Mucosa of rectum (tissue), 2 donors: ENCODE results near the gene TNNC2.
A peak's percentile ranks its signal among the peaks of the same experiment; 100 is the strongest.

Experiments used
- H3K27ac ChIP-seq, 2 donors: one replicate each; pipeline ENCODE4 v1.7.0; 2013; ENCODE audit warnings: inconsistent platforms in 2 of 2, low read depth in 2 of 2, low read length in 2 of 2
- H3K27me3 ChIP-seq, 2 donors: one replicate each; pipeline ENCODE4 v1.7.0; 2013; ENCODE audit warnings: low read length in 2 of 2; ENCODE audit not compliant: control insufficient read depth in 2 of 2, insufficient read depth in 2 of 2
- H3K36me3 ChIP-seq, 2 donors: one replicate each; pipeline ENCODE4 v1.7.0; 2013; ENCODE audit warnings: low read length in 2 of 2; ENCODE audit not compliant: control insufficient read depth in 2 of 2, insufficient read depth in 2 of 2
- H3K4me1 ChIP-seq, 2 donors: one replicate each; pipeline ENCODE4 v1.7.0; 2013; ENCODE audit warnings: low read length in 2 of 2, mild to moderate bottlenecking in 1 of 2; ENCODE audit not compliant: control insufficient read depth in 2 of 2, insufficient read depth in 2 of 2
- H3K4me3 ChIP-seq, 2 donors: one replicate each; pipeline ENCODE4 v1.7.0; 2013; ENCODE audit warnings: low read length in 2 of 2
- H3K9ac ChIP-seq, 2 donors: one replicate each; pipeline ENCODE4 v1.7.0; 2013; ENCODE audit warnings: low read length in 2 of 2, low read depth in 1 of 2, mild to moderate bottlenecking in 1 of 2
- H3K9me3 ChIP-seq, 2 donors: one replicate each; pipeline ENCODE4 v1.7.0; 2013; ENCODE audit warnings: low read length in 2 of 2; ENCODE audit not compliant: control insufficient read depth in 2 of 2
- donor health status: healthy.
- donor health status: Normal muscosa, but diverticular disease.

TNNC2 gene

GRCh38 chr20:45850238-45850637 is 23.1 kb upstream of the TNNC2 start:
- peaks cover 32 to 41% of the 10 kb centered on the region in 2 donors for H3K36me3 ChIP-seq
- no peaks in the 10 kb centered on the region for H3K9me3 ChIP-seq
- no peak overlapping the region for H3K27ac ChIP-seq
- H3K9ac ChIP-seq, result no peak overlapping the region
- H3K4me3 ChIP-seq, result no peak overlapping the region
- peaks cover 6% of the 10 kb centered on the region in 2 donors for H3K4me1 ChIP-seq
- no peaks in the 10 kb centered on the region for H3K27me3 ChIP-seq

- no peaks in the 10 kb centered on the region for H3K9me3 ChIP-seq
- H3K9ac ChIP-seq, result no peak overlapping the region
- H3K27ac ChIP-seq, result no peak overlapping the region
- no peak overlapping the region for H3K4me3 ChIP-seq
- no peaks in the 10 kb centered on the region for H3K27me3 ChIP-seq
- H3K36me3 ChIP-seq, result peaks cover 41 to 43% of the 10 kb centered on the region in 2 donors
- H3K4me1 ChIP-seq, result no peaks in the 10 kb centered on the region
These were observed 22.0 kb upstream of the TNNC2 start for GRCh38 chr20:45848969-45849582.

- Histone ChIP-seq H3K4me1 (no peaks in the 10 kb centered on the region), H3K36me3 (peaks cover 46 to 50% of the 10 kb centered on the region in 2 donors), H3K9me3 (no peaks in the 10 kb centered on the region), H3K27ac (no peak overlapping the region), H3K4me3 (no peak overlapping the region), H3K27me3 (no peaks in the 10 kb centered on the region), H3K9ac (no peak overlapping the region)
These were observed 21.3 kb upstream of the TNNC2 start for GRCh38 chr20:45848421-45848820.

GRCh38 chr20:45845452-45845851 is 18.3 kb upstream of the TNNC2 start:
- no peak overlapping the region for H3K4me3 ChIP-seq
- peaks cover 51 to 63% of the 10 kb centered on the region in 2 donors for H3K36me3 ChIP-seq
- no peak overlapping the region for H3K27ac ChIP-seq
- no peaks in the 10 kb centered on the region for H3K9me3 ChIP-seq
- no peak overlapping the region for H3K9ac ChIP-seq
- H3K27me3 ChIP-seq, result no peaks in the 10 kb centered on the region
- H3K4me1 ChIP-seq, result no peaks in the 10 kb centered on the region

- no peak overlapping the region for H3K9ac ChIP-seq
- peaks cover 43 to 64% of the 10 kb centered on the region in 2 donors for H3K36me3 ChIP-seq
- no peaks in the 10 kb centered on the region for H3K27me3 ChIP-seq
- H3K27ac ChIP-seq, result no peak overlapping the region
- H3K9me3 ChIP-seq, result no peaks in the 10 kb centered on the region
- H3K4me1 ChIP-seq, result no peaks in the 10 kb centered on the region
- no peak overlapping the region for H3K4me3 ChIP-seq
These were observed 16.4 kb upstream of the TNNC2 start for GRCh38 chr20:45843506-45843905.

- Histone ChIP-seq H3K9me3 (no peaks in the 10 kb centered on the region), H3K4me1 (no peaks in the 10 kb centered on the region), H3K36me3 (peaks cover 39 to 61% of the 10 kb centered on the region in 2 donors), H3K4me3 (no peak overlapping the region), H3K27ac (peak overlapping the region; percentile 1 to 9), H3K27me3 (no peaks in the 10 kb centered on the region), H3K9ac (no peak overlapping the region)
These were observed 15.2 kb upstream of the TNNC2 start for GRCh38 chr20:45842169-45842812.

GRCh38 chr20:45841407-45842129 is 14.5 kb upstream of the TNNC2 start:
- Histone ChIP-seq H3K9me3 (no peaks in the 10 kb centered on the region), H3K9ac (no peak overlapping the region), H3K4me1 (no peaks in the 10 kb centered on the region), H3K27ac (peak overlapping the region in 1 of 2 donors; percentile 9), H3K27me3 (no peaks in the 10 kb centered on the region), H3K36me3 (peaks cover 42 to 57% of the 10 kb centered on the region in 2 donors), H3K4me3 (no peak overlapping the region)

- peaks cover 0 to under 1% of the 10 kb centered on the region in 2 donors for H3K4me1 ChIP-seq
- H3K9me3 ChIP-seq, result no peaks in the 10 kb centered on the region
- no peak overlapping the region for H3K27ac ChIP-seq
- no peak overlapping the region for H3K4me3 ChIP-seq
- no peaks in the 10 kb centered on the region for H3K27me3 ChIP-seq
- H3K36me3 ChIP-seq, result peaks cover 36 to 52% of the 10 kb centered on the region in 2 donors
- no peak overlapping the region for H3K9ac ChIP-seq
These were observed 13.6 kb upstream of the TNNC2 start for GRCh38 chr20:45840700-45841198.

GRCh38 chr20:45836841-45837240 is 9.7 kb upstream of the TNNC2 start:
- H3K9ac ChIP-seq, result no peak overlapping the region
- no peaks in the 10 kb centered on the region for H3K27me3 ChIP-seq
- no peak overlapping the region for H3K4me3 ChIP-seq
- H3K4me1 ChIP-seq, result peaks cover 15 to 22% of the 10 kb centered on the region in 2 donors
- H3K36me3 ChIP-seq, result peaks cover 11 to 21% of the 10 kb centered on the region in 2 donors
- H3K27ac ChIP-seq, result no peak overlapping the region
- no peaks in the 10 kb centered on the region for H3K9me3 ChIP-seq

GRCh38 chr20:45835825-45836224 is 8.7 kb upstream of the TNNC2 start:
- Histone ChIP-seq H3K4me1 (peaks cover 15 to 22% of the 10 kb centered on the region in 2 donors), H3K27ac (peak overlapping the region; percentile 0 to 2), H3K9ac (no peak overlapping the region), H3K36me3 (peaks cover 3 to 11% of the 10 kb centered on the region in 2 donors), H3K27me3 (no peaks in the 10 kb centered on the region), H3K4me3 (no peak overlapping the region), H3K9me3 (no peaks in the 10 kb centered on the region)
